HG02973 (cell line): ENCODE results near the gene RNASE12.
"Not testable (repeated sequence)": the region's sequence is repeated elsewhere in the genome, so short reads cannot be mapped to it uniquely, and the experiment has no call there.

ENCODE experiments used
- ATAC-seq: cut with Tn5 transposase; IDR thresholded peaks from one replicate; pipeline ENCODE4 v1.9.1; 2021; ENCODE audit warnings: moderate library complexity; ENCODE audit not compliant: unreplicated experiment

RNASE12 gene

GRCh38 chr14:20591235-20591634 lies at the start of gene RNASE12:
TSS of gene RNASE12 (minus strand) at chr14:20591376. CDS start at chr14:20590723, 653 bp downstream.
- no peak for ATAC-seq

GRCh38 chr14:20632831-20633691 lies 41.9 kb upstream of the RNASE12 start:
- peak; percentile 45 for ATAC-seq

GRCh38 chr14:20632448-20632830 lies 41.3 kb upstream of the RNASE12 start:
- ATAC-seq, result no peak

GRCh38 chr14:20631880-20632389 lies 40.8 kb upstream of the RNASE12 start:
- ATAC-seq, result no peak

GRCh38 chr14:20631023-20631879 lies 40.1 kb upstream of the RNASE12 start:
- ATAC-seq, result no peak

GRCh38 chr14:20630340-20631022 lies 39.3 kb upstream of the RNASE12 start:
- ATAC-seq, result no peak

- no peak for ATAC-seq
Observed at GRCh38 chr14:20628063-20628854, 37.1 kb upstream of the RNASE12 start.

GRCh38 chr14:20627346-20628027 lies 36.3 kb upstream of the RNASE12 start:
- no peak for ATAC-seq

- ATAC-seq, result no peak
Observed at GRCh38 chr14:20626274-20626673, 35.1 kb upstream of the RNASE12 start.

- ATAC-seq, result peak; percentile 40
Observed at GRCh38 chr14:20624495-20625070, 33.4 kb upstream of the RNASE12 start.

GRCh38 chr14:20623798-20624197 lies 32.6 kb upstream of the RNASE12 start:
- no peak for ATAC-seq

GRCh38 chr14:20622816-20623291 lies 31.7 kb upstream of the RNASE12 start:
- no peak for ATAC-seq

- ATAC-seq, result no peak
Observed at GRCh38 chr14:20620798-20621478, 29.8 kb upstream of the RNASE12 start.

- not testable (repeated sequence) for ATAC-seq
Observed at GRCh38 chr14:20619688-20620087, 28.5 kb upstream of the RNASE12 start.

- ATAC-seq, result no peak
Observed at GRCh38 chr14:20618271-20618749, 27.1 kb upstream of the RNASE12 start.

- peak; percentile 26 for ATAC-seq
Observed at GRCh38 chr14:20617138-20618003, 26.2 kb upstream of the RNASE12 start.

- no peak for ATAC-seq
Observed at GRCh38 chr14:20615996-20616395, 24.8 kb upstream of the RNASE12 start.
